ENCODE data around the gene C5orf63.

GRCh38 chr5:127060470-127060985 lies 12.8 kb downstream of the C5orf63 start:
- TF ChIP-seq CTCF (conservative IDR thresholded peaks at IDR 0.05 in 1 of 2, IDR thresholded peaks at IDR 0.05 in 1 of 2; ENCODE audit: extremely low read depth in 1 of 2, insufficient read depth in 1 of 2, low read depth in 1 of 2, low read length in 2 of 2) (no peak), EZH2 (IDR thresholded peaks at IDR 0.05; ENCODE audit: borderline replicate concordance, low read length) (no peak)
